ENCODE measurements around the gene SSRP1.

SSRP1 gene

DNA sequence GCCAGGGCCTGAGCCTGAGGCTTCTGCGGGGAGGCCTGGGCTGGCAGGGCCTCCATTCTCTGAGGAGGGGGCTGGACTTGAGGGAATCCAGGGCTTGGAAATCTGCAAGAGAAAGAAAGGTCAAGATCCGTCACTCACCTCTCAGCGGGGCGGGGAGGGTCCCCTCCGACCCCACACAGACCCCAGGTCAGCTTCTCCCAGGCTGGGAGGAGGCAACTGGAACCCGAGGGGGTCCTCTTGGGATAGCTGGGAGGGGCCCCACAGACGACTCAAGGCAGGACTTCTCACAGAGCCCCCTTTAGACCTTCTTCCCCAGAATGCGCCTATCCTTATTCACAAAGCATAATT is 21.9 kb downstream of the SSRP1 start:
- DNase-seq = no peak

DNA sequence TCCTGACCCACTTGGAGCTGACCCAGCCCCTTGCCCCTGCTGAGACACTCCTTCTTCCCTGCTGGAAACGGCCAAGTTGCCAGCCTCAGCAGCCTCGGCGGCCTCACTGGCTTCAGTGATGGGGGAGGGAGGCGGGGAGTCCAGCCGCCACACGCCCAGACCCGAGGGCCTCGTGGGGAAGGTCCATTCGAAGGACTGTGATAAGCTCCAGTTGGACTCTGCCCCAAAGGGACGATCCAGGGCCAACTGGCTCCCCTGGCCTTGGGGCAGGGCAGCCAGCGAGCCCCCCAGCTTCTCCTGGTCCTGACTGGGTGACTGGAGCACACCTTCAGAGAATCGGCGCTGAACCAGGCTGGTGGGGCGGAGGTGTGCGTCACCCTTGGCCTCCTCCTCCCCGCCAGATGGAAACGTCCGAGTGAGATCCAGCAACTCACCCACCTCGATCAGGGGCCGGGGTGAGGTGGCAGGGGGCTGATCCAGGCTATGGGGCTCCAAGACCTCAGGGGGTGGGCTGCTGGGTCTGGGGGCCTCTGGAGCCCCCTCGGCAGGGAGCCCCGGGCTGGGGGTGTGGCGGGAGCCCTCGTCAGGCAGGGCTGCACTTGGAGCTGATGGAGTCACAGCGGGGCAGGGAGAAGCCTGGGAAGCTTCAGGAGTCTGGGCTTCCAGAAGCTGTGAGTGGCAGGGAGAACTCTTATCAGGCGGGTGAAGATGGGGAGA is 22.5 kb downstream of the SSRP1 start:
- no peak for DNase-seq

DNA sequence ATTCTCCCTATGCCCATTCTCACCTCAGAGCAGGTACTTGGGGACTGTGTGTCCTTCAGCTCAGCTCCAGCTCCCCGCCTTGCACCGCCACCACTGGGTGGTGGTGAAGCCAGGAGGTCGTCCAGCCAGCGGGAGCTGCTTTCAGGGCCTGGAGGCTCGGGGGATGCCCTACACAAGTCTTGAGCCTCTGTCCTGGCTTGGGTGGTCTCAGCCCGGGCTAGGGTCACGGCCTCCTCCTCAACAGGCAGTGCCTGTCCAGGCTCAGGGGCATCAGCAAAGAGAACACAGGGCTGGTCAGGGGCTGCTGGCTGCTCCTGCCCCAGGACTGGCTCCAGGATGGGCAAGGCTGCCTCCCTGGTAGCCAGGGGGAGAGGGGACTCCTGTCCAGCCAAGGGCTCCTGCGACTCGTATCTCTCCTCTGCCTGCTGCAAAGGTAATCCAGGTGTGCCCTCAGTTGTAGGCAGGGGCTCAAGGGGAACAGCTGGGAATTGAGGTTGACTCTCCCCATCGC is 23.1 kb downstream of the SSRP1 start:
- no peak for DNase-seq

DNA sequence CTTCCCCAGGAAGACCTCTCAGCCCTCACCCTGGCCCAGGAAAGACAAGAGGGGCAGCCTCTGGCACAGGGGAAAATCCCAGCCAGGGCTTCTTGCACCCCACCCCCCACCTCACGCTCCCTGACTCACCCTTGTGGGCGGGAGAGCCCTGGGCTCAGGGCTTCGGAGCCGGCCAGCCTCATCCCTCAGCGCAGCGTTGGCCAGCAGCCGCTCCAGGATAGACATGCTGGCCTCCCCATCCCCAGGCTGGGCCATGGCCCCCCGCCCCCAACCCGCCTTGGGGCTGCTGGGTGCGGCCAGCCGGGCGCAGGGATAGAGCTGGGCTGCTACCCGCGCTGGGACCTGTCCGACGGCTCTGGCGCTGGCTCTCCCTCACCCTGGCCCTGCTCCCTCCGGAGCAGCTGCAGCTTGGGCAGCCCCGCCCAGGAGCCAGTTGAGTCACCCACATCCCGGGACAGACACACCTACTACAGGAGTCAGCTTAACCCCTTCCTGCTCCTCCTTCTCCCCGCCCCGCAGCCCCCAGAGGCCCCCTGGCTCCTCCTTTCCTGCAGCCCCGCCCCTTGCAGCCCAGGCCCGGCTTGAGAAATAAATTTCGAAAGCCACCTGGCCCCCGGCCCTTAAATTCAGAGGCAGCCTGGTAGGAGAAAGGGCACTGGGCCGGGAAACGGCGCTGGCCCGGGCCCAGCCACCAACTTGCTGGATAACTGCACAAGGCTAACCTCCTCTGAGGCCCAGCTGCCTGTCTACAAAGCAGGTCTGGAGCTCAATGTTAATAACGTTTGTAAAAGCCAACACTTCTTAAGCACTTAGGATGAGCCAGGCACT is 24.4 kb downstream of the SSRP1 start:
- peak; percentile 80 for DNase-seq

DNA sequence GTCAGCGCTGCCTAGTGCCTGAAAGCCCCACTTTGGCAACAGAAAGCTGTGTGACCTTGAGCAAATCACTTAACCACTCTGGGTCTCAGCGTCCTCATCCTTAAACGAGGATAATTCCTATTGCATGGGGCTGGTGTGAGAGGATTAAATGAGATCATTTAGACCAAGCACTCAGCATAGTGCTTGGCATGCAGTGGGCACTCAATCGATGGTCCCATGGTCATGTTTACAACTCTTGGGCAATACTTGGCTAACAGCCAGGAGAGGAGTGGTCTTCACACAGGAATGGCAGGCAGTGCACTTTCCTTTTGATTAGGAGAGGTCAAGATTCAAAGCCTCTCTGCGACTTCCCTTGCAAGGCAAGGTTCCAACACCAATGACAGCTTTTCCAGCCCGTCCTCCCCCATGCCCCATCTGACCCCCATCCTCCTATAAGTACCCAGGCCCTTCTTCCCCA is 25.0 kb downstream of the SSRP1 start:
- no peak for DNase-seq

DNA sequence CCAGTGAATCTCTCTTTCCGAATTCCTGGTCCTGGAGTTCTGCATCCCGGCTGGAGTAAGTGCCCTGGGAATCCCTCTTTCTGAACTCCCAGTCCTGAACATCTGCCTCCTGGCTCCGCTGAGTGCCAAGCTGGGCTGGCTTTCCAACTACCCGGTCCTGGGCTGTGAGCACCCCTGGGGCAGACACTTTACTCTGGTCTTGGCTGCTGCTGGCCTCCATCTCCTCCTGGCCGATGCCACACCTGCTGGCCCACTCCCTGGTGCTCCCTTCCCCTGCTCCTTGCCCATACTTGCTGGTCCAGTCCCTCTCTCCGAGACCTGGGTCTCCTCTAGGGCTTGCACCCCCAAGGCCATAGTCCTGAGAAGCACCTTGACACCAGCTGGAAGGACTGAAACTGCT is 25.6 kb downstream of the SSRP1 start:
- no peak for DNase-seq

DNA sequence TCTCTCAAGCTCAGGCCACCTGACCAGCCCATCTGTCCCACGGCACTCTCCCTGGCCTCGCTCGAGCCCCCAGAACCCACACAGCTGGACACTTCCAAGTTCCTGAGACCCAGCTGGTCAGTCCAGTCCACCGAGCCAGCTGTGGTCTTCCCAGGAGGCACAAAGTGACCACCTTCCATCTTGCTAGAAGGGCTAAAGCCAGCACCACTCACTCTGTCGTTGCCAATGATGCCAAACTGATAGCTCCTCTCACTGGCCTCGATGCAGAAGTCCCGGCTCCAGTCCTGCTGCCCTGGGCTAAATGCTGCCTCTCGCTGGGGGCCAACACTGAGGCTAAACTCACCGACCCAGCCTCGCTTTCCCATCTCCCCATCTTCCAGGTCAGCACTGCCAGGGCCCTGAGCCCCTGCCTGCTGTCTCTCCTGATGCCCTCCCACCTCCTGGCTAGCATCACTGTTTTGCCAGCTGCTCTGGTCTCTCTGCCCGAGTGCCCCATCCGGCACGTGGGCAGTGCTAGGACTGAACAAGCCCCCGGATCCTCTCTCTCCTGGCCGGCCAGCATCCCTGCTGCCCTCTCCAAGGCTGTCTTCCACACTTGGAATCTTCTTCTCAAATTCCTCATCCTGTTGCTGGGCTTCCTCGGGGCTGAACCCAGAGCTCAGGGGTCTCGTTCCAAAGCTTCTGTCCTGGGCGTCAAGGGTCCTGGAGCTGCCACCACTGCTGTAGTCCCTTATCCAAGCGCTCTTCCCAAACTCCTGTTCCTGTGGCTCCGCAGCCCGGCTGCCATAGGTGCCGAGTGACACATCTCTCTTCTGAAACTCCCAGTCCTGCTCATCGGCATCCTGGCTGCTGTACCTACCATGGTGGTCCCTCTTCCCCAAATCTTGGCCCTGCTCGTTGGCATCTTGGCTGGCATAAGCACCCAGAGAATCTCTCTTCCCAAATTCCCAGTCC is 26.3 kb downstream of the SSRP1 start:
- no peak for DNase-seq

DNA sequence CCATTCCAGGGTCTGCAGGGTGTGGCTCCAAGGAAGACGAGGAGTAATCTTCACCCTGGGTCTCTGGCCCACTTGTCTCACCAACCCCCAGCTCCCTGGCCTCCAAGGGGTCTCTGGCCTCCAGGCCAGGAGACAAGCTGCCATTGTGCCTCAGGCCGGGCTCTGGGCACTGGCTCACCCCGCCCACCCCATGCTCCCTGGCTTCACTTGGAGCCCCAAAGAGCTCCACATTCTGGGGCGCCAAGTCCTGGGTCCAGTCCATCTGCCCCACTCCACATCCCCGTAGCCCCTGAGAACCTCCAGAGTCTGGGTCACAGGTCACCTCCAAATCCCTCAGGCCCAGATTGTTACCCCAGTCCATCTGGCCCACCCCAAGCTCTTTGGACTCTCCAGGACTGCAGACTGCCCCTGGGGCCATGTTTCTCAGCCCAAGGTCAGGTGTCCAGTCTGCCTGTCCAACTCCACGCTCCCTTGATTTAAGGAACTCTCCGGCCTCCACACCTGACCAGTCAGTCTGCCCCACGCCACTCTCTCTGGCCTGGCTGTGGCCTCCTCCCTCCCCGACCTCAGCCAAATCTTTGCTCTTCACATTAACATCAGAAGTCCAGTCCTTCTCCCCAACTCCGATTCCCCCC is 27.1 kb downstream of the SSRP1 start:
- no peak for DNase-seq

DNA sequence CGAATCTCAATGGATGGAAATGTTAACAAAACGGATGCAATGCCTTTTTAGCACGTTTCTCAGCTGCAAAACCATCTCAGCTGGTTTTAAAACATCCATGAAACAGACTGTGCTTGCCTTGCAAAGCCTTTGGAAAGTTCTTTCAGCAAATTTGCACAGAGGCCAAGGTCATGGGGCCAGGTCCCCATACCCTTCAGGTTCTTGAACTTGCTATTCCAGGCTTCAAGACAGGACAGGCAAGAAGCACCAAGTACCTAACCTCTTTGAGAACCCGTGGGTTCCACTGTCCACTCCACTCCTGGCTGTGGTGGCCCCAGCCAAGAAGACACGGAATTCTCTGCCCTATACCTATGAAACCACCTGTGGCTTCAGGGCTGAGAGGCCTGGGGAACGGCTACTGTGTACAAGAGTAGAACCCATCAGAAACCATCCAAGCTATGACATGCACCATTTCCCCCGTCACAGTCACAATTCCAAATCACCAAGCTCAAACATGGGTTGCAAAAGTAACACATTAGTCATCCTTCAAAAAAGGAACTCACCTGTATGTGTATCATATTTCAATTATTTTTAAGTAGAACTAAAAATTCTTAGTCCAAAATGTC is 27.9 kb downstream of the SSRP1 start:
- DNase-seq = no peak

DNA sequence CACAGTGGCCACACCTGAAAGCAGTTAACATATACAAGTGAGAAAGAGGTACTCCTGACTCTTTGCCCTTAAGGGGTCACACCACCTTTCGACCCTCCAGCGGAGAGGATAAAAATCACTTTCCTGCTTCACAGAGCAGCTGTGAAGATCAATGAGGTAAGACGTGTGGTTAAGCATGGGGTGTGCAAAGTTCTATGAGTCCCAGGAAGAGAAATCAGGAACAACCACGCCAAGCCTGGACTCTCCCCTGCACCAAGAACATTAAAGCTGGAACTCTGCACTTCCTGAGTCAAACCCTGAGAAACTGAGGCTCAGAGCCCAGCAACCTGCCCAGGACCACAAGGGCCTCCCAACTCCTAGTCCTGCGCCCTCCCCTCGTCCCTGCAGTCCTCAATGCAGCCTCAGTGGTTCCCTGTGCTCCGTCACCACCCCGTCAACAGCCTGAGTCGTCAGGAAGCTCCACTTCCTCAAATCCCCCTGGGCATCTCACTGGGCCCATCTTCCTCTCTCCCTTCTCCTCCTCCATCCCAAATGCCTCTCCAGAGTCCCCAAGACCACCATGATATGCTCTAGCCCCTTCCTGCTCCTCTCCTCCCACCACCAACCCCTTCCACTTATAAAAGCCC is 28.6 kb downstream of the SSRP1 start:
- DNase-seq = peak; percentile 58

DNA sequence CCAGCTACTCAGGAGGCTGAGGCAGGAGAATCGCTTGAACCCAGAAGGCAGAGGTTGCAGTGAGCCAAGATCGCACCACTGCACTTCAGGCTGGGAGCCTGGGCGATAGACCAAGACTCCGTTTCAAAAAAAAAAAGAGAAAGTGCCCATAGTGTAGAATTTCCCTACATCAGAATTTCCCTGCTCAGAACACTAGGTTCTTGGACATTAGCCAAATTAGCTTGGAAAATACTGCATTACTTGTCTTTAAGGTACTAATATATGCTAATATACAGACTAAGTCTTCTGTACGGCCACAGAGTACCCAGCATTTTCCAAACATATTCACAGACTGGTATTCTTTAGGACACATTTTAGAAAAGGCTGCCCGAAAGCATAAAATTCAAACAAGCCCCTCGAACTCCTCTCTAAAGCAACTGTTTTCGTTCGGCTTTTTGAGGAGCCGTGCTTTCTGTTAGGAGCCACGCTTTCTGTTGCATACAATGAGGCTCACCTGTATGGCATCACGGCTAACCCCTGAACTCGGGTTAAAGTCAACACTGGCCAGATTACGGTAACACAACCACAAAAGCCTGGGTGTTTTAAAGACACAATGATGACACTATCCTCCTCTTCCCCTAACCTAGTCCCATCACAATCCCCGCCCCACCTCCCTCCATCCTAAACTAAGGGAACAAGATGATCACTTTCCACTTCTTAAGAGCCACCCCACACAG is 29.4 kb downstream of the SSRP1 start:
- no peak for DNase-seq

DNA sequence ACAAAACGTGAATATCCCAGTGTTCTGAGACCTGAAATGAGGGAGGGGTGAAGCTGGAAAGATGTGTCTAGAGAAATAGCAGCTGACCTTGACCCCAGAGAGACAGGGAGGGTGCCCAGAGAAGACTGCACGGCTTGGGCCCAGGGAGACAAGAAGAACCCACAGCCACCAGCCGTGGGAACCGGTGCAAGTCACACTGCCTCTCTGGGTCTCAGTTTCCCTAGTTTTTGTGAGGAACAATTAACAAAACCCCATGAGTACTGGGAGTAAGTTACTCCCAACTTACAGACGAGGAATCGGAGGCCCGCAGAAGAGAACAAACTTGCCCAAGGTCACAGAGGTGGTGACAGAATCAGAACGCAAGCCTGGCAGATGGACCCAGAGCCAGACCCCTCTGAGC is 30.2 kb downstream of the SSRP1 start:
- no peak for DNase-seq

DNA sequence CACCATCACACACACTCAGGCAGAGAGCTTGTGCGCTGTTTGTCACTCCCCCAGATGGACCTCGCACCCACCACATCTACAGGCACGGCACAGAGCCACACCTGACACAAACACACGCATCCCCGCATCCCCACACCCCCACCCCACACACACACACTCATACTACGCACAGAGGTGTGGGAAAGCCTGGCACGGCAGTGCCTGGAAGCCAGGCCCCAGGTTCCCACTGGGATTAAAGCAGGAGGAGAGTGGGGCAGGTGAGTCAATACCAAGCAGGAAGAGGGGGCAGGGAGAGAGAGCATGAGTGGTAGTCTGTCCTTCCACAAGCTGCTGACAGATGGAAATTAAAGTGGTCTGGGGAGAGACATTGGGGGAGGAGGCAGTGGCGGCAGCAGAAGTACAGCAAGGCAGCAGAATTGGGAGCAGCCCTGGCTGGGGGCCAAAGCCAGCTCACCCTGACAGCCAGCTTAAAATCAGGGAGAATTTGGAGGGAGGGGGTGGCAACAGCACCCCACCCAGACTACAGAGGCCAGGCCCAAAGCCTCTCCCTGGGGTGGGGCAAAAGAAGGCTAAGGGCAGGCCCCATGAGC is 31.6 kb downstream of the SSRP1 start:
- DNase-seq = no peak

DNA sequence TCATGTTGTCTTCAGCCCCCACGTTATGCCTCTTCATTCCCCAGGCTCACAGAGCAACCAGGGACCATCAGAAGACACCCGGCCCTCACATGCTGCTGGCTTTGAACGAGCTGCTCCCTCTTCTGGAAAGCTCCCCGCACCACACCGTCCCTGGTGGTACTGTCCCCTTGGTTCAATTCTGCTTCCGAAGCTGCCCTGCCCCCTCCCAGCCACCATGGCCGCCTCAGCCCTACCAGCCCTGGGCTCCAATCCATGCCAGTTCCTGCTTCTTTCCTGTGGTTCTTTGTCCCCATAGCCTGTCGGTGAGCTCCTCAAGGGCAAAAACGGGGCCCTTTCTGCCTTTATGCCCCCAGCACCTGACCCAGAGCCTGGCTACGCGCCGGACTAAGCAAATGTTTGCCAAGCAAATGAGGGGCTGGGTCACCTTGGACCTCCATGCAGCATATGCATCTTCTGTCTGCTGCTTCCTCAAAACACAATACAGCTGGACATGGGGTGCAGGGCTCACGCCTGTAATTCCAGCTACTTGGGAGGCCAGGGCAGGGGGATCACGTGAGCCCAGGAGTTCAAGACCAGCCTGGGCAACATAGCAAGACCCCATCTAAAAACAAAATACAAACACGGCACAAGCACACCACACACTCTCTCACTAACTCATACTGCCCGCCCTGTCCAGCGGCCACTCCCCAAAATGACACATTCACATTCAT is 32.3 kb downstream of the SSRP1 start:
- DNase-seq = no peak

DNA sequence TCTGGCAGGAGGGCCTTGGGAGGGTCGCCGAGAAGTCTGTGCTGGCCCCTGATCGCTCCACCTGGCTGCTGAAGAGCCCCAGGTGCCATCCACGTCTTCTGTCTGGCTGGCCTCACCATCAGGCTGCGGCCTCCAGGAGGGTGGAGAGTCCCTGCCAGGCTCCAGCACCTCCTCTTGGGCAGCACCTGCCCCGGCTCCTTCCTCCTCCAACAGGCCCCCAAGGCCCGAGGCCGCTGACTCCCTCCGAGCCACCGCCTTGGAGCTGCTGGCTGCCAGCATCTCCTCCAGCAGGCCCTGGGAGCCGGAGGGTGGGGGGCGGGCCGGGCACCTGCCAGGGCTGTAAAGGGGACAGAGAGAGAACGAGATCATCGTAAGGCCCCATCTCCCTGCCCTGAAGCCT is 33.2 kb downstream of the SSRP1 start:
- no peak for DNase-seq

DNA sequence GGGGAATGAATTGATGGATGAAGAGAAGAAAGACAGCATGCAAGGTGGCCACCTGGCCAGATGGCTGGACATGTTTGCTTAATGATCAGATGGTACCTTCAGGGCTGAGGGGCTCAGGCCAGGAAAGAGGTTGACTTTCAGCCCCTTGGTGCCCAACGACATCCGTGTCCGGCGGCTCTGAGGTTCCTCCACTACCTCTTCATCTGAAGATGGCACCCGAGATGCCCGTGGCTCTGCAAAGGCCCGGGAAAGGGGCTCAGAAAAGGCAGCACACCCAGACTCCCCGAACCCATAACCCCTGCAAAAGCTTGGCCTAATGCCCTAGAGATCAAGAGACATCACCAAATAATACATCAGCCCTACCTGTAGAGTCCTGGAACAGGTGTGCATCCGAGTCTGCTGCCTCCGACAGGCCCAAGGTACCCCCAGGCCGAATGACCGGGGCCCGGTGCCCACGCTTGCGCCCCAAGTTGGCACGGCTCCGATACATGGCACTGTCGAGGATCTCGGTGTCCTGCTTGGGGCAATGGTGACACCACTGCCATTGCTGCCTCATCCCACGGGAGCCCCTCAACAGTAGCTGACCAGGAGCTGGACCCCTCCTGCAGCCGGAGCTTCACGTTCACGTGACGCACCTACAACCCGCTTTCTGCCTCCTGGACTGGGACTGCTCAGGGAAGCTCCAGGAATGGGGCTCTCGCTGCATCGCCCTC is 33.8 kb downstream of the SSRP1 start:
- no peak for DNase-seq

DNA sequence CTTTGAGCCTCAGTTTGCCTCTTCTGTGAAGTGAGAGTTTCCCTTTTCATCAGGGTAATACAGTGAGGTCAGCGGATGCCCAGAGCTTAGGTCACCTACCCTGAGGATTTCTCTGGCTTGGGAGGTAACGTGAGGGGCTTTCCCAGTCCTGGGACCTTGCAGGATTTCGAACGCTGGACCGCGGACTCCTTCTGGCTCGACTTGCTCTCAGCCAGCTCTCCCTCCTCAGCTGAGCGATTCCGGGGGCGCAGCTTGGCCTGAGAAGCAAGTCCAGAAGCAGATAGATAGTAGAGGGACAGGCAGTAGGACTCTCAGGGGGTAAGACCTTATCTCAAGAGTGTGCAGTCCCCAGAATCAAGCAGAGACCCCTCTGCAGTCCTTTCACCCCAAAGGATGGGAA is 34.9 kb downstream of the SSRP1 start:
- no peak for DNase-seq

DNA sequence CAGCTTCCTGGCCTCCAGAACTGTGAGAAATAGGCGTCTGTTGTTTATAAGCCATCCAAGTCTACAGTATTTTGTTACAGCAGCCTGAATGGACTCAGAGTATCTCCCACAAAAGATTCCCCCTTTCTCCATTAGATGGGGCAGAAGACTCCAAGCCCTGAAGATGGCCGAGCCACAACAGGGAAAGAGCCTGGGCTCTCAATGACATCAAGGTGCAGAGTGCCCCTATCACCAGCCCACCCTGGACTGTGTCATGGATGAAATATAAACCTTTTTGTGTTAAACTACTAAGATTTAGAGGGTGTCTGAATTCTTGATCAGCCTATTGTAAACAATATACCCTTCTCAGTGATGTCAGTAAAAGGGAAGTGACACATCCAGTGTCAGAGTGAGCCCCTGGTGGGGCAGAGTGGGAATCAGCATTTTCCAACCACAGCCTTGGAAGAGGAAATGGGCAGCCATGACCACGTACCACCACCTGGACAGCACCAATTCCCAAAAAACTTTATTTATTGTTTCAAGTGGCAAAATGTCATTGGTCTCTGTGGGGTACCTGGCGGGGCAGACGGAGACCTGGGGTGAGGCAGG is 36.4 kb downstream of the SSRP1 start:
- no peak for DNase-seq

DNA sequence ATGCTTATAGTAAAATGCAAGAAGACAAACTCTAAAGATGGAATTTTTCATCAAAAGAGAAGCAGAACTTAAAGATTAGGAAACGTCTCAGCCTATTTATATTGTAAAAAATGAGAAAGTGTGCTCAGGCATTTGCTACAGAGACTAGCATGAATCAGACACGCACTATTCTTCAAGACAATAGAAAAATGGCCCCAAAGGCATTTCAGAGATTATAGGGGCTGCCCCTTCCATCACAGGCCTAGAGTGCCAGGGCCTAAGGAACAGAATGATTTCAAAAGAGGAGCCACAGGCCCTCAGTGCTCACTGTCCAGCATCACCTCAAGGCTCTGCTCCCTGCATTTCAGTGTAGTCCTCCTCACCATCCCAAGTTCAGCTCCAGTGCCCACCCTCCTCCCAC is 38.5 kb downstream of the SSRP1 start:
- DNase-seq = no peak
